Keratinocyte (primary cell): ENCODE results near the gene NUP210L. TPM values are rescaled to one million over a fixed set of nuclear protein-coding genes. Genes with fewer than 3 reads are reported as not detected.

ENCODE experiments used
- DNase-seq: peaks from one replicate; pipeline ENCODE4 v3.0.0-alpha.2; 2011; ENCODE audit warnings: low read depth, missing footprints, low spot score
- FAIRE-seq: peaks from 2 replicates; lab custom pipeline; 2011; peaks lifted over from hg19 to GRCh38; lab: Jason Lieb, UNC
- H2AFZ ChIP-seq: 2 replicates; pipeline ENCODE4 v1.6.0; 2012; ENCODE audit warnings: low read length, control low read depth, inconsistent platforms; ENCODE audit not compliant: control insufficient read depth
- H3K27ac ChIP-seq: 2 replicates; pipeline ENCODE4 v1.5.1; 2011; ENCODE audit warnings: low read length; ENCODE audit not compliant: control insufficient read depth, insufficient read depth
- H3K27me3 ChIP-seq: 3 replicates; pipeline ENCODE4 v1.6.0; 2011; ENCODE audit warnings: low read length; ENCODE audit not compliant: control insufficient read depth, insufficient read depth; ENCODE audit errors: extremely low read depth
- H3K36me3 ChIP-seq, 2 experiments: 2 replicates in 1 of 2; 3 replicates in 1 of 2; pipeline ENCODE4 v1.5.1; 2011; ENCODE audit warnings: low read length in 2 of 2, mild to moderate bottlenecking in 1 of 2; ENCODE audit not compliant: control insufficient read depth in 2 of 2, insufficient read depth in 2 of 2; ENCODE audit errors: extremely low read depth in 1 of 2
- H3K4me1 ChIP-seq: 3 replicates; pipeline ENCODE4 v1.5.1; 2011; ENCODE audit warnings: low read length; ENCODE audit not compliant: control insufficient read depth, insufficient read depth; ENCODE audit errors: extremely low read depth
- H3K4me2 ChIP-seq: 3 replicates; pipeline ENCODE4 v1.6.0; 2011; ENCODE audit warnings: low read depth, low read length; ENCODE audit not compliant: control insufficient read depth, insufficient read depth; ENCODE audit errors: extremely low read depth
- H3K4me3 ChIP-seq, 3 experiments: fragments of 200-600 bp in 1 of 3; sonication (generic) in 1 of 3; 2 replicates in 2 of 3; 3 replicates in 1 of 3; pipeline ENCODE4 v1.5.1; 2011 to 2016; ENCODE audit warnings: low read length in 3 of 3, mild to moderate bottlenecking in 3 of 3, control low read depth in 2 of 3, inconsistent platforms in 1 of 3, low read depth in 1 of 3, mixed read lengths in 1 of 3, mixed run types in 1 of 3, moderate library complexity in 1 of 3; ENCODE audit not compliant: control insufficient read depth in 2 of 3, insufficient read depth in 2 of 3; ENCODE audit errors: extremely low read depth in 1 of 3
- H3K79me2 ChIP-seq: 2 replicates; pipeline ENCODE4 v1.6.0; 2012; ENCODE audit warnings: low read length; ENCODE audit not compliant: control insufficient read depth, insufficient read depth
- H3K9ac ChIP-seq: 3 replicates; pipeline ENCODE4 v1.6.0; 2011; ENCODE audit warnings: low read length; ENCODE audit not compliant: control insufficient read depth, insufficient read depth; ENCODE audit errors: extremely low read depth
- H3K9me1 ChIP-seq: 3 replicates; pipeline ENCODE4 v1.6.0; 2011; ENCODE audit warnings: low read length; ENCODE audit not compliant: control insufficient read depth, insufficient read depth; ENCODE audit errors: extremely low read depth
- H3K9me3 ChIP-seq: 2 replicates; pipeline ENCODE4 v1.5.1; 2012; ENCODE audit warnings: low read depth, low read length; ENCODE audit not compliant: control insufficient read depth
- H4K20me1 ChIP-seq: 3 replicates; pipeline ENCODE4 v1.6.0; 2011; ENCODE audit warnings: low read length; ENCODE audit not compliant: control insufficient read depth, insufficient read depth; ENCODE audit errors: extremely low read depth
- EZH2 ChIP-seq: IDR thresholded peaks from one replicate; pipeline ENCODE4 v1.6.1; 2012; ENCODE audit warnings: inconsistent platforms, mild to moderate bottlenecking, low read length, moderate library complexity
- dilution Hi-C: fragments of 300-500 bp; cut with MboI; formaldehyde crosslinking; loops from one replicate; pipeline ENCODE4 v1.7.0; 2020; ENCODE audit warnings: low sequenced_read_pairs; ENCODE audit not compliant: extremely low pct_ligation_motif_present
- polyA plus RNA-seq, 5 experiments: library from polyadenylated mRNA; depleted of rRNA in 3 of 5; stranded (reverse) in 3 of 5; stranded (forward) in 1 of 5; unstranded in 1 of 5; fragments of >200 nt; gene quantifications; 1 replicate in 1 of 5; 2 replicates in 3 of 5; 3 replicates in 1 of 5; pipeline versions ENCODE4 v1.2.1 to v1.2.3, GENCODE V29; 2011 to 2012; ENCODE audit warnings: missing spikeins in 2 of 5, low read depth in 1 of 5, low replicate concordance in 1 of 5
- TF ChIP-seq, protein P1 (sequence below), 3 experiments: IDR thresholded peaks in 1 of 3; conservative IDR thresholded peaks in 1 of 3; optimal IDR thresholded peaks in 1 of 3; 2 replicates in 2 of 3; 3 replicates in 1 of 3; pipeline versions ENCODE3 to v1.5.1; 2011; ENCODE audit warnings: low read length in 3 of 3, mild to moderate bottlenecking in 3 of 3, moderate library complexity in 2 of 3, control low read depth in 1 of 3, inconsistent platforms in 1 of 3; ENCODE audit not compliant: insufficient read depth in 2 of 3; ENCODE audit errors: extremely low read depth in 1 of 3

NUP210L gene
- polyA plus RNA-seq, 1 donor (not counting 4 experiments of a cell fraction or from before 2014, with no cell fraction given), result 0.01 TPM

DNA sequence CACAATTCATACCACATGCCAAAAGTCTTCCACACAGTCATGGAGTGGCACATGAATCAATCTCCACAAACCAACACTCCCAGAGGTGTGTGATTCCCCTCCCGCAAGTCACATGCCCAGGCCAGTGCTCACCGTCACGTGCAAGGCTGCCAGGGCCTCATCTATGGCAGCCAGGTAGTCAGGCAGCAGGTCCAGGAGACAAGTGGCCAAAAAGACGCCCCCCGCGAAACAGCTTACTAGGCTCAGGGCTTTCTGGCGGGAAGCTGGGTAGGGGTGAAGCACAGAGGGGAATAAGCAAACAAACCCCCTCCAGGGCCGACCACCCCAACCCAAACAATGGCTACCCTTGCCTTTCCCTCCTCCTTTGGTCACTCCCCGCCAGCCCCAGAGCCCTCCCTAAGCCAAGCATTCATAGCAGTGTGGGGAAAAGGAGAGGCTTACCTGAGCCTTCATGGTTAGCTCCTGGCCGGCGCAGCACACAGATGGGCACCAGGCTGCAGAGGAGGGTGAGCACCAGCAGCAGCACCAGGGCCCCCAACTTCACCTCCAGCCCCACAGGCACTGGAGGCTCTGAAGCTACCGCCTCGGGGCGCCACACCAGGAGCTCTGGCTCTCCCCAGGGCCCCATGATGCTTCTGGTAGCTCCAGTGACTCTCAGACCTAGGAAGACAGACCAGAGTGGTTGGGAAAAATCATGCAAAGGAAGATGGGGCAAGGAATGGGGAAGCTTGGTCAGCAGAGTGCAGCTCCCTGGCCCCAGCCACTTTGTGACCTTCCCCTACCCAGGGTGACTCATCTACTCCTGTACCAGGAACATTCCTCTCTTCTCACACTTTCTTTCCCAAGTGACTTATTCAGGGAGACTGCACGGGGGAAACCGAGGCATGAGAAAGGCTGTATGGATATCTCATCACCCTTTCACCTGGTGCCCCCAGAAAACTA lies 192.5 kb downstream of the NUP210L start:
- DNase-seq (no peak), FAIRE-seq (no peak)
- H3K36me3 ChIP-seq, result peaks cover 3 to 22% of the 10 kb centered on the region in 2 experiments
- H3K9me3 ChIP-seq, result no peaks in the 10 kb centered on the region
- H3K4me3 ChIP-seq, result peak overlapping the region; percentile 64 to 96 (median 69)
- dilution Hi-C loops, result no loop called here
- no peaks in the 10 kb centered on the region for H3K27me3 ChIP-seq
- H3K9ac ChIP-seq, result peak overlapping the region; percentile 89
- no peak overlapping the region for H2AFZ ChIP-seq
- H3K4me2 ChIP-seq, result peak overlapping the region; percentile 94
- no peaks in the 10 kb centered on the region for H4K20me1 ChIP-seq
- TF ChIP-seq EZH2, result no peak
- H3K27ac ChIP-seq, result peak overlapping the region; percentile 95
- H3K79me2 ChIP-seq, result peaks cover 33% of the 10 kb centered on the region
- H3K4me1 ChIP-seq, result peaks cover 43% of the 10 kb centered on the region
- no peaks in the 10 kb centered on the region for H3K9me1 ChIP-seq

DNA sequence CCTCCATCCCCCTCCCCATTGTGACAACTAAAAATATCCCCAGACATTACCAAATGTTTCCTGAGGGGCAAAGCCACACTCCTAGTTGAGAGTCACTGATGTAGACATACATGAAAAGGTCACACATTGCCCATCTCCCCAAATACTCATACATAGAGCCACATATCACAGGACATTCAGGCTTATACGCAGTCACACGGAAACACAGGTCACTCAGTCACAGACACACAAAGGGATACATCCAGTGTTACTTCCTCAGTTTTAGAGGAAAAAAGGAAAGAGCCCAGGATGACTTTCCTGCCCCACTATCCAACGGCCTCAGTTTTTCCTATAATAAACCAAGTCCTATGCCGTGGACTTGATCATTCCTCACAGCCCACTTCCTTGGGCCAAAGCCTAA lies 193.5 kb downstream of the NUP210L start:
- peaks cover 46% of the 10 kb centered on the region for H3K4me1 ChIP-seq
- H3K4me2 ChIP-seq, result peak overlapping the region; percentile 94
- no peak for FAIRE-seq
- no peaks in the 10 kb centered on the region for H3K9me1 ChIP-seq
- H3K4me3 ChIP-seq, result peak overlapping the region in 2 of 3 experiments; percentile 69 to 96
- no peaks in the 10 kb centered on the region for H3K27me3 ChIP-seq
- peak overlapping the region; percentile 89 for H3K9ac ChIP-seq
- dilution Hi-C loops, result no loop called here
- TF ChIP-seq, protein P1, sequence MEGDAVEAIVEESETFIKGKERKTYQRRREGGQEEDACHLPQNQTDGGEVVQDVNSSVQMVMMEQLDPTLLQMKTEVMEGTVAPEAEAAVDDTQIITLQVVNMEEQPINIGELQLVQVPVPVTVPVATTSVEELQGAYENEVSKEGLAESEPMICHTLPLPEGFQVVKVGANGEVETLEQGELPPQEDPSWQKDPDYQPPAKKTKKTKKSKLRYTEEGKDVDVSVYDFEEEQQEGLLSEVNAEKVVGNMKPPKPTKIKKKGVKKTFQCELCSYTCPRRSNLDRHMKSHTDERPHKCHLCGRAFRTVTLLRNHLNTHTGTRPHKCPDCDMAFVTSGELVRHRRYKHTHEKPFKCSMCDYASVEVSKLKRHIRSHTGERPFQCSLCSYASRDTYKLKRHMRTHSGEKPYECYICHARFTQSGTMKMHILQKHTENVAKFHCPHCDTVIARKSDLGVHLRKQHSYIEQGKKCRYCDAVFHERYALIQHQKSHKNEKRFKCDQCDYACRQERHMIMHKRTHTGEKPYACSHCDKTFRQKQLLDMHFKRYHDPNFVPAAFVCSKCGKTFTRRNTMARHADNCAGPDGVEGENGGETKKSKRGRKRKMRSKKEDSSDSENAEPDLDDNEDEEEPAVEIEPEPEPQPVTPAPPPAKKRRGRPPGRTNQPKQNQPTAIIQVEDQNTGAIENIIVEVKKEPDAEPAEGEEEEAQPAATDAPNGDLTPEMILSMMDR (optimal IDR thresholded peaks at IDR 0.05 in 1 of 3, IDR thresholded peaks at IDR 0.05 in 1 of 3, conservative IDR thresholded peaks at IDR 0.05 in 1 of 3; ENCODE audit: extremely low read depth in 1 of 3, insufficient read depth in 2 of 3, low read length in 3 of 3), result no peak
- no peak for TF ChIP-seq EZH2
- H2AFZ ChIP-seq, result no peak overlapping the region
- no peak for DNase-seq
- H3K79me2 ChIP-seq, result peaks cover 42% of the 10 kb centered on the region
- H4K20me1 ChIP-seq, result no peaks in the 10 kb centered on the region
- H3K9me3 ChIP-seq, result no peaks in the 10 kb centered on the region
- peaks cover 3 to 22% of the 10 kb centered on the region in 2 experiments for H3K36me3 ChIP-seq
- peak overlapping the region; percentile 95 for H3K27ac ChIP-seq
